C4-2B (cell line): ENCODE data around the gene PLEKHA5.

Source experiments
- ZFX ChIP-seq: fragments of 450-650 bp; IDR thresholded peaks from 2 replicates; pipeline ENCODE4 v1.6.1; 2017
- TF ChIP-seq, protein P1 (sequence below): fragments of 450-650 bp; conservative IDR thresholded peaks from 2 replicates; pipeline ENCODE4 v1.5.1; 2017; ENCODE audit warnings: mild to moderate bottlenecking

DNA sequence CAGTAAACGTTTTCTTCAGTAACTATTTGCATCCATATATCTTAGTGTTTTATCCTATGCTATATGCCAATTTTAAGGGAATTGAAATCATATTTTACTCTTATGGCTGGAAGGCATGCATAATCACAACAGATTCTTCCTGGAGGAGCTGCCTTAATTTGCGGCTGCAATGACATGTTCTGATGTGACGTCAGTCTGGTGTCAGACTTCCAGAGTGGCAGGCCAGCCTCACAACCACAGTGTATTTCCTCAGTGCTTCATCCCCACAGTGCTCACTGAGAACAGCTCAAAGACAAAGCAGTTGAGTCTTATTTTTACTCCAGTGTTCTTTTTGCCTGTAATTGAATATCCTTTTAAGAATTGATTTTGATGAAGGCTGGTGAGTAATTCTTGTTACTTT lies 107.1 kb downstream of the PLEKHA5 start:
- TF ChIP-seq, protein P1, sequence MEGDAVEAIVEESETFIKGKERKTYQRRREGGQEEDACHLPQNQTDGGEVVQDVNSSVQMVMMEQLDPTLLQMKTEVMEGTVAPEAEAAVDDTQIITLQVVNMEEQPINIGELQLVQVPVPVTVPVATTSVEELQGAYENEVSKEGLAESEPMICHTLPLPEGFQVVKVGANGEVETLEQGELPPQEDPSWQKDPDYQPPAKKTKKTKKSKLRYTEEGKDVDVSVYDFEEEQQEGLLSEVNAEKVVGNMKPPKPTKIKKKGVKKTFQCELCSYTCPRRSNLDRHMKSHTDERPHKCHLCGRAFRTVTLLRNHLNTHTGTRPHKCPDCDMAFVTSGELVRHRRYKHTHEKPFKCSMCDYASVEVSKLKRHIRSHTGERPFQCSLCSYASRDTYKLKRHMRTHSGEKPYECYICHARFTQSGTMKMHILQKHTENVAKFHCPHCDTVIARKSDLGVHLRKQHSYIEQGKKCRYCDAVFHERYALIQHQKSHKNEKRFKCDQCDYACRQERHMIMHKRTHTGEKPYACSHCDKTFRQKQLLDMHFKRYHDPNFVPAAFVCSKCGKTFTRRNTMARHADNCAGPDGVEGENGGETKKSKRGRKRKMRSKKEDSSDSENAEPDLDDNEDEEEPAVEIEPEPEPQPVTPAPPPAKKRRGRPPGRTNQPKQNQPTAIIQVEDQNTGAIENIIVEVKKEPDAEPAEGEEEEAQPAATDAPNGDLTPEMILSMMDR = no peak
- no peak for TF ChIP-seq ZFX
